ENCODE measurements around the gene HAUS7.

The HAUS7 gene

GRCh38 chrX:153433161-153433680, 37.2 kb downstream of the HAUS7 start:
- no peak for DNase-seq

- DNase-seq, result no peak
Observed at GRCh38 chrX:153430796-153431195, 39.6 kb downstream of the HAUS7 start.

- no peak for DNase-seq
Observed at GRCh38 chrX:153426204-153426603, 44.2 kb downstream of the HAUS7 start.

GRCh38 chrX:153423652-153424051, 46.7 kb downstream of the HAUS7 start:
- no peak for DNase-seq

- no peak for DNase-seq
Observed at GRCh38 chrX:153421856-153422255, 48.5 kb downstream of the HAUS7 start.

- no peak for DNase-seq
Observed at GRCh38 chrX:153420851-153421599, 49.4 kb downstream of the HAUS7 start.

GRCh38 chrX:153417637-153418036, 52.7 kb downstream of the HAUS7 start:
- no peak for DNase-seq

- DNase-seq, result no peak
Observed at GRCh38 chrX:153416781-153417450, 53.5 kb downstream of the HAUS7 start.

- DNase-seq, result peak; percentile 75
Observed at GRCh38 chrX:153414856-153415510, 55.4 kb downstream of the HAUS7 start.

- DNase-seq, result no peak
Observed at GRCh38 chrX:153413731-153414130, 56.6 kb downstream of the HAUS7 start.

GRCh38 chrX:153412746-153413720, 57.3 kb downstream of the HAUS7 start:
- DNase-seq, result no peak

- DNase-seq, result no peak
Observed at GRCh38 chrX:153411988-153412574, 58.3 kb downstream of the HAUS7 start.

- DNase-seq, result peak; percentile 50
Observed at GRCh38 chrX:153411255-153411987, 59.0 kb downstream of the HAUS7 start, which contains the start of gene ZFP92. ZFP92 (plus strand) TSS chrX:153411472; CDS start chrX:153418323, 6,851 bp downstream.

- DNase-seq, result no peak
Observed at GRCh38 chrX:153410888-153411254, 59.5 kb downstream of the HAUS7 start.

- no peak for DNase-seq
Observed at GRCh38 chrX:153410373-153410772, 60.0 kb downstream of the HAUS7 start.

- DNase-seq, result no peak
Observed at GRCh38 chrX:153409414-153410101, 60.8 kb downstream of the HAUS7 start.

- no peak for DNase-seq
Observed at GRCh38 chrX:153408871-153409351, 61.5 kb downstream of the HAUS7 start.

GRCh38 chrX:153408221-153408721, 62.1 kb downstream of the HAUS7 start:
- DNase-seq, result no peak

- no peak for DNase-seq
Observed at GRCh38 chrX:153407736-153408135, 62.6 kb downstream of the HAUS7 start.

- DNase-seq, result no peak
Observed at GRCh38 chrX:153406903-153407302, 63.5 kb downstream of the HAUS7 start.

Measured in MV-4-11 (cell line).